ENCODE results near the gene TXNRD3.

Gene TXNRD3

GRCh38 chr3:126672340-126672739 is 17.4 kb upstream of the TXNRD3 start:
- Histone ChIP-seq H3K4me1 (ENCODE audit: control insufficient read depth, low read length) (peaks cover 10% of the 10 kb centered on the region), H3K36me3 (ENCODE audit: control insufficient read depth, low read length) (no peaks in the 10 kb centered on the region), H3K4me3 (ENCODE audit: low read length) (no peak overlapping the region), H3K27me3 (ENCODE audit: control insufficient read depth, low read length) (no peaks in the 10 kb centered on the region), H3F3A (ENCODE audit: control insufficient read depth, insufficient read depth) (no peaks in the 10 kb centered on the region), H4K20me1 (ENCODE audit: control insufficient read depth, insufficient read depth, low read depth, low read length) (no peaks in the 10 kb centered on the region), H3K27ac (ENCODE audit: low read depth, low read length) (no peak overlapping the region), H3K9me3 (ENCODE audit: control insufficient read depth, insufficient read depth, low read length) (0 out of 2 replicates have a peak, but pooled peaks cover 2% of the 10 kb centered on the region), H3K79me2 (ENCODE audit: control insufficient read depth, low read length) (no peaks in the 10 kb centered on the region), H3K4me2 (ENCODE audit: low read length) (no peak overlapping the region), H3K9me2 (replicated peaks; ENCODE audit: control insufficient read depth, low read length) (no peaks in the 10 kb centered on the region)
- TF ChIP-seq EZH2phosphoT487 (IDR thresholded peaks at IDR 0.05; ENCODE audit: borderline replicate concordance, low read length) (no peak), CTCF (IDR thresholded peaks at IDR 0.05; ENCODE audit: low read depth, low read length, poor library complexity, severe bottlenecking) (no peak)

- TF ChIP-seq EZH2phosphoT487 (IDR thresholded peaks at IDR 0.05; ENCODE audit: borderline replicate concordance, low read length) (no peak), CTCF (IDR thresholded peaks at IDR 0.05; ENCODE audit: low read depth, low read length, poor library complexity, severe bottlenecking) (no peak)
- 0 out of 2 replicates have a peak, but pooled peaks cover 2% of the 10 kb centered on the region for H3K9me3 ChIP-seq (ENCODE audit: control insufficient read depth, insufficient read depth, low read length)
- H3F3A ChIP-seq (ENCODE audit: control insufficient read depth, insufficient read depth) = no peaks in the 10 kb centered on the region
- no peak overlapping the region for H3K27ac ChIP-seq (ENCODE audit: low read depth, low read length)
- H4K20me1 ChIP-seq (ENCODE audit: control insufficient read depth, insufficient read depth, low read depth, low read length) = no peaks in the 10 kb centered on the region
- H3K79me2 ChIP-seq (ENCODE audit: control insufficient read depth, low read length) = no peaks in the 10 kb centered on the region
- no peaks in the 10 kb centered on the region for H3K9me2 ChIP-seq (replicated peaks; ENCODE audit: control insufficient read depth, low read length)
- no peaks in the 10 kb centered on the region for H3K36me3 ChIP-seq (ENCODE audit: control insufficient read depth, low read length)
- no peak overlapping the region for H3K4me2 ChIP-seq (ENCODE audit: low read length)
- no peaks in the 10 kb centered on the region for H3K27me3 ChIP-seq (ENCODE audit: control insufficient read depth, low read length)
- H3K4me3 ChIP-seq (ENCODE audit: low read length) = no peak overlapping the region
- H3K4me1 ChIP-seq (ENCODE audit: control insufficient read depth, low read length) = peaks cover 10% of the 10 kb centered on the region
These were observed 16.6 kb upstream of the TXNRD3 start for GRCh38 chr3:126671521-126671920.

- no peak overlapping the region for H3K4me3 ChIP-seq (ENCODE audit: low read length)
- no peaks in the 10 kb centered on the region for H3K36me3 ChIP-seq (ENCODE audit: control insufficient read depth, low read length)
- peaks cover 10% of the 10 kb centered on the region for H3K4me1 ChIP-seq (ENCODE audit: control insufficient read depth, low read length)
- H3K27me3 ChIP-seq (ENCODE audit: control insufficient read depth, low read length) = no peaks in the 10 kb centered on the region
- TF ChIP-seq EZH2phosphoT487 (IDR thresholded peaks at IDR 0.05; ENCODE audit: borderline replicate concordance, low read length) (no peak), CTCF (IDR thresholded peaks at IDR 0.05; ENCODE audit: low read depth, low read length, poor library complexity, severe bottlenecking) (no peak)
- no peaks in the 10 kb centered on the region for H3K9me2 ChIP-seq (replicated peaks; ENCODE audit: control insufficient read depth, low read length)
- no peak overlapping the region for H3K27ac ChIP-seq (ENCODE audit: low read depth, low read length)
- no peaks in the 10 kb centered on the region for H3K79me2 ChIP-seq (ENCODE audit: control insufficient read depth, low read length)
- H3F3A ChIP-seq (ENCODE audit: control insufficient read depth, insufficient read depth) = no peaks in the 10 kb centered on the region
- no peaks in the 10 kb centered on the region for H4K20me1 ChIP-seq (ENCODE audit: control insufficient read depth, insufficient read depth, low read depth, low read length)
- no peaks in the 10 kb centered on the region for H3K9me3 ChIP-seq (ENCODE audit: control insufficient read depth, insufficient read depth, low read length)
- H3K4me2 ChIP-seq (ENCODE audit: low read length) = no peak overlapping the region
These were observed 13.8 kb upstream of the TXNRD3 start for GRCh38 chr3:126668450-126669401.

All from DOHH2 (cell line).